HG02840 (cell line): ENCODE measurements around the gene SCAPER.

Experiments used
- ATAC-seq: cut with Tn5 transposase; IDR thresholded peaks from one replicate; pipeline ENCODE4 v1.9.1; 2021; ENCODE audit warnings: mild to moderate bottlenecking, moderate library complexity, moderate number of reproducible peaks; ENCODE audit not compliant: unreplicated experiment, low FRiP score

Gene SCAPER

DNA sequence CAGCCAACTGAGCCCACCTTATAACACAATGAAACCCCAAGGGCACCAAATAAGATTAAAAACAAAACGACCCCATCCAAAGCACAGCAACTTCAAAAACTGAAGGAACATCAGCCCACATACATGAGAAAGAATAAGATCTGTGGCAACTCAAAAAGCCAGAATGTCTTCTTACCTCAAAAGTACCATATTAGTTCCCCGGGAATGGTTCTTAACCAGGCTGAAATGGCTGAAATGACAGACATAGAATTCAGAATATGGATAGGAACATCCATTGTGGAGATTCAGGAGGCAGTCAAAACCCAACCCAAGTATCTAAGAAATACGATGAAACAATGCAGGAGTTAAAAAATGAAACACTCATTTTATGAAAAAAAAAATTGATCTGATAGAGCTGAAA is 222.3 kb downstream of the SCAPER start:
- ATAC-seq = no peak

GRCh38 chr15:76682259-76682658 is 222.9 kb downstream of the SCAPER start:
- ATAC-seq = no peak

DNA sequence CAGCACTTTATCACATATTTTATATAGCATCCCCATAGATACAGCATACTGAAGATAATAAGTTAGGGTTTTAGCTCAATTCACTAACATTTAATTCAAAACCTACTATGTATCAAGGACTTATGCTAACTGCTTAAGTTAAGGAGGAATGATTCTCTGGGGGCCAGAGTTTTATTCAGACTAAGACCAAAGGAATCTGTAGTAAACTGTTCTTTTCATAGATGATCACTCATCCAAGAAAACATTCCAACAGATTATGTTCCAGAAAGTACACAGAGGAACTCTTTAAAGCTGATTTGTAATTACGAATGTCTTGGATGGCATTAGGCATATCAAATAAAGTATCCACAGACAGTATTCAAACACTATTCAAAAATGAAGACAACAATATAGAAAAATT is 226.4 kb downstream of the SCAPER start:
- ATAC-seq = no peak

- no peak for ATAC-seq
These were observed 230.3 kb downstream of the SCAPER start for GRCh38 chr15:76674883-76675282.

DNA sequence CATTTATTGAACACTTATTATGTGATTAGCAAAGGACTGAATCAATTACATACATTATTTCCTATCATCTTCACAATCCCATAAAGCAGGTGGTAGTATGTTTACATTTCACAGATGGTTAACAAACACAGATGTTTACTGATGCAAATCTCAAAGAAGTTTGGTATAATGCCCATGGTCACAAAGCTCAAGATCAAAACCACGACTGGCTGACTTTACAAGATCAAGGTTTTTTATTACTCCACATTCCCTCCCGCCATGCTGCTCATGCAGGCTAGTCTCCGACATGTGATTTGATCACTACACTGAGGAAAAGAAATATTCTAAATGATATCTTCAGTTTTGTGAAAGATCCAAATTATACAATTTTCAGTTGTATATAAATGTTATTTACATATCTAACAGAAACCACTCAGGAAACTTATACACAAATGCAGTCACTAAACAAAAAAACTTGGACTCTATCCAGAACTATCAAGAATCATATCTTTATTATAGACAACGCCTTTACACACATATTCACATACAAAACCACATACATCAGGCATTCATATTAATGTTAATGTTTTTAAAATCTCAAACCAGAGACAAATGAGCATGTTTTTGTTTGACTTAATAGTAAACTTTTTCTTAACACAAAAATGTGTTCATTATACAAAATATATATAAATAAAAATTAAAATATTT is 235.5 kb downstream of the SCAPER start:
- no peak for ATAC-seq

DNA sequence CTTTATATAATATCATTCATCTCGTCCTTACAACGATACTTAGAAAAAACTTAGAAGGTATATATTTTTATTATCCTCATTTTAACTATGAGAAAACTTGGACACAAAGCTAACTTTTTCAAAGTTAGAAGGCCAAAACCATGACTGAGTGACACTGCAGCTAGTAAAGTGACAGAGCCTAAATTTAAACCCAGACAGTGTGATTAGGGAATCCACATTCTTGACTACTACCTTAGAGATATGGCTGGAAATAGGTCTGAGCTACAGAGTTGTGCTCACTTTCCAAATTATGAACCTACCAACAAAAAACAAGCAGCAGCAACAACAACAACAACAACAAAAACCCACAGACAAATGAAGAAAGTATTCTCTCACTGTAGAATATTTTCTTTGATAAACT is 236.2 kb downstream of the SCAPER start:
- ATAC-seq = no peak

DNA sequence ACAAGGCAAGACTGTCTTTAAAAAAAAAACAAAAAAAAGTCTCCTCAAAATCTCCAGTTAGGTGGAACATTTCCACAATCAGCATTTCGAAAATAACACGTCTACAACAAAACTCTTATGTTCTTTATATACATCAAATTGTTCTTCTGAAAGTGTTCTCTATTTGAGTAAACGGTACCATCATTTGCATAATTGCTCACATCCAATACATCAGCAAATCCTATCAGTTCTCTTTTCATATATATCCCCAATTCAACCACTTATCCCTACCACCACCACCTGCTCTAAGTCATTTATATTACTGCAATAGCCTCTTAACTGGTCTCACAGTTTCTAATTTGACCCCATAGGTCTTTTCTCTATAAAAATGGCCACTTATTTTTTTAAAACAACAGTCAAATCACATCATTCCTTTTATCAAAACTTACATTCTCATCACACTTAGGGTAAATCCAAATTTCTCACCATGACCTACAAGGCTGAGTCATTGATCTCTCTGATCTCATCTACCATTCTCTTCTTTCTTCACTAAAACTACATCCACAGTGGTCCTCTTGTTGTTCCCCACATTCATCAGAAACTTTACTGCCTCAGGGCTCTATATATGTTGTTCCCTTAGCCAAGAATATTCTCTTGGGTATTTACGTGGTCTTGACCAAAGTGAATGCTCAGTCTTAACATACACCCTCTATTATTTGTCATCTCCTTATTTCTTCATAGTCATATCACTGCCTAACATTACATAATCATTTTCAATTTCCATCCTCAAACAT is 237.0 kb downstream of the SCAPER start:
- no peak for ATAC-seq

- ATAC-seq = no peak
These were observed 240.2 kb downstream of the SCAPER start for GRCh38 chr15:76664895-76665294.

GRCh38 chr15:76664411-76664810 is 240.7 kb downstream of the SCAPER start:
- no peak for ATAC-seq

- no peak for ATAC-seq
These were observed 241.6 kb downstream of the SCAPER start for GRCh38 chr15:76663529-76663928.

- no peak for ATAC-seq
These were observed 256.3 kb downstream of the SCAPER start for GRCh38 chr15:76648732-76649444.

DNA sequence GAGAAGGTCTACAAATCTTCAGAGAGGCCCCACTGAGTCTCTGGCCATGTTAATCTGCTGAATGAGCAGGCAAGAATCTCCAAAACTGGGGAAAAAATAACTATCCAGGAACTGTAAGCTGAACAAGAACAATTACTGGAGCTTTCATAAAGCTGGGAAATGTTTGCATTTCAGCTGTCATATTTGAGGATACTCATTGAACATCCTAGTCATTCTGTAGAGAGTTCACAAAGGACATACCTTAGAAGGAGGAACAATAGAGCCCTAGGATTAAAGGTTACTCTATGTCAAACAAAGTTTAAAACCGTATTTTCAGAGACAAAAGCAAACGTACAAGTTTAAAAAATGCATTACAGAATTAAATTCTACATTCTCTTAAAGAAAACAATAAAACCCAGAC is 257.5 kb downstream of the SCAPER start:
- no peak for ATAC-seq

DNA sequence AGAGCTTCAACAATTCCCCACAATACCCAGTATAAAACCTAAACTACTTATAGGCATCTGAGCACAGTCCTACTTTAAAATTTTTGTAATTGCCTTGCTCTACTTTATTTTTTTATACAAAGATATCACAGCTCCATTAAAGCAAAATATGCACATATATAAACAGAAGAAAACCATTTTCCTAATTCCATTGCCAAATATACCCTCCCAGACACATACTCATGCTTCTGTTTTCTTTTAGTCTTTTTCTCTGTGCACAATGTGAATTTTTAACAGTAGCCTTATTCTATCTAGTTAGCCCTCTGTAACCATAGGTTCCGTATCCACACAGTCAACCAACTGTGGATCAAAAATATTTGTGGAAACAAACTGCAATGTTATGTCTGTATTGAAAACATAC is 260.5 kb downstream of the SCAPER start:
- ATAC-seq = no peak

DNA sequence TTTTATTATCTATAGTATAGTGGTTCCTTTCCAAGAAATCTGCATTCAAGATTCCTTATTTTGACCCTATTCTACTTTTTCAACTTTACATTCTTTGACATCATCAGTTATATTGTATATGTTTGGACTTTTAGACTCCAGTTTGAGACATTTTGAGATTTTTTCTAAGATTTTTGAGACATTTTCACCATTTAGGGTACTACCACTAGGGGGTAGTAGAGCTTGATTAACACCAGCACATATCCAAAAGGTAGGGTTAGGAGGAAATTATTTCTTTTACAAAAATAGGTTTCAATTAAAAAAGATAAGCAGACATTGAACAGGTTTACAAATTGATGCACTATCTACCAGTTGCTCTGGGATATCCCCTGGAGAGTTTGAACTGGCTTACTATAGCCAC is 262.5 kb downstream of the SCAPER start:
- ATAC-seq = no peak

DNA sequence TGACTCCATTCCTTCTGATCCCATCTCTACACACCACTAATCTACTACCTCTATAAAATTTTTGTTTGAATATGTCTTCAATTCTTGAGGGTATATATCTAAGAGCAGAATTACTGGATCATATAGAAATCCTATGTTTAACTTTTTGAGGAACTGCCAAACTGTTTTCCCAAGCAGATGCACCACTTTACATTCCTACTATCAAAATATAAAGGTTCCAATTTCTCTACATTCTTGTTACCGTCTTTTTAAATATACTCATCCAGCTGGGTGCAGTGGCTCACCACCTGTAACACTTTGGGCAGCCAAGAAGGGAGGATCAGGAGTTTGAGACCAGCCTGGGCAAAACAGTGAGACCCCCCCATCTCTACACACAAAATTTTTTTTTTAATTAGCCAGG is 268.0 kb downstream of the SCAPER start:
- ATAC-seq = no peak

DNA sequence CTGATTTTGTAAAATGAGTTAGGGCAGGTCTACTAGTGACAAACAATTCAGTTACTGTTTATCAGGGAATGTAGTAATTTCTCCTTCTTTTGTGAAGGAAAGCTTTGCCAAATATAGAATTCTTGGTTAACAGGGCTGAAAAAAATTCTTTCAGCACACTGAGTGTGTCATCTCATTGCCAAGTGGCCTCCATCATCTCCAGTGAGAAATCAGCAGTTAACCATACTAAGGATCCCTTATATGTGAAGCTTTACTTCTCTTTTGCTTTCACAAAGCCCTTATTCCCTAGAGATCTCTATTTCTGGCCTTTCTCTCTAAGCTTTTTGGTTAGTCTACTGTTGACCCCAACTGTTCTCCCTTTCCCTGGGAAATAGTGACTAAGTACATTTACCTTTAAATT is 269.1 kb downstream of the SCAPER start:
- ATAC-seq = no peak

- no peak for ATAC-seq
These were observed 278.5 kb downstream of the SCAPER start for GRCh38 chr15:76626611-76627010.

- ATAC-seq = no peak
These were observed 279.9 kb downstream of the SCAPER start for GRCh38 chr15:76625267-76625666.

DNA sequence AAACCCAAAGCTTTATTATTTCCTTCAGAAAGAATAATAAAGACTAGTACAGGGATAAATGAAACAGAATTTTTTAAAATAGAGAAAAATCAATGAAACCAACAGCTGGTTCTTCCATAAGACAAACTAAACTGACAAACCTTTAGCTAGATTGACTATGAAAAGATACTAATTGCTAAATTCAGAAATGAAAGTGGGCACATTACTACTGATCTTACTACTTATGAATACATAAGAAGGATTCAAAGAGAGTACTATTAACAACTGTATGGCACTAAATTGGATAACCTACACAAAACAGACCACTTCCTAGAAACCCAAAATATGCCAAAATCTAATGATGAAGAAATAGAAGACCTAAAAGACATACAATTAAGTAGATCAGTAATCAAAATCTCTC is 290.4 kb downstream of the SCAPER start:
- no peak for ATAC-seq

DNA sequence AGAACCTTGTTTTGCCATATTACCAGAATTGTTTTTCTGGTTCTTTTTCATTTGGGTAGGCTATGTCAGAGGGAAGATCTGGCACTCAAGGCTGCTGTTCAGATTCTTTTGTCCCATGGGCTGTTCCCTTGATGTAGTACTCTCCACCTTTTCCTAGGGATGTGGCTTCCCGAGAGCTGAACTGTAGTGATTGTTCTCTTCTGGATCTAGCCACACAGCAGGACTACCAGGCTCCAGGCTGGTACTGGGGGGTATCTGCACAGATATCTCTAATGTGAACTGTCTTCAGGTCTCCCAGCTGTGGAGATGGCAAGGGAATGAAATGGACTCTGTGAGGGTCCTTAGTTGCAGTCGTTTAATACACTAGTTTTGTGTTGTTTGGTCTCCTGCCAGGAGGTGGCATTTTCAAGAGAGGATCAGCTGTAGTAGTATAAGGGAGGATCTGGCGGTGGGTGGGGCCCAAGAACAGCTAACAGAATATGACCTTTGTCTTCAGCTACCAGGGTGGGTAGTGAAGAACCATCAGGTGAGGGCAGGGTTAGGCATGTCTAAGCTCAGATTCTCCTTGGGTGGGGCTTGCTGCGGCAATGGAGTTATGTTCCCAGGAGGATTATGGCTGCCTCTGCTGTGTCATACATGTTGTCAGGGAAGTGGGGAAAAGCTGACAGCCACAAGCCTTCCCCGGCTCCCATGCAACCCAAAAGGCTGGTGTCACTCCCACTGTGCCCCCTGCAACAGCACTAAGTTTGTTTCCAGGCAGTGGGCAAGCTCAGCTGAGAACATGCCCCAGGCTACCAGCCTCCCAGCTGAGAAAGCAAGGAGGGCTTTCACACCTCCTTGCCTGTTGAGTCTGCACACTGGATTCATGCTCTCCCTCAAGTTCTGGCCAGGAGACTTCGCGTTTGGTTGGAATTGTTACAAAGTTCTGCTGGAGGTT is 316.1 kb downstream of the SCAPER start:
- ATAC-seq = no peak

- ATAC-seq = no peak
These were observed 319.6 kb downstream of the SCAPER start for GRCh38 chr15:76585576-76585897.
